HG03139 (cell line): ENCODE data around the gene PCDHB5.
"Not testable (repeated sequence)": the region's sequence is repeated elsewhere in the genome, so short reads cannot be mapped to it uniquely, and the experiment has no call there.

Experiments used
- ATAC-seq: cut with Tn5 transposase; IDR thresholded peaks from one replicate; pipeline ENCODE4 v1.9.1; 2021; ENCODE audit not compliant: unreplicated experiment

Gene PCDHB5

GRCh38 chr5:141135030-141135717, at the start of gene PCDHB5:
TSS of gene PCDHB5 (plus strand) at chr5:141135206. CDS start at chr5:141135435, 229 bp downstream.
- no peak for ATAC-seq

GRCh38 chr5:141094481-141095262, 40.3 kb upstream of the PCDHB5 start, which contains the start of gene PCDHB2:
TSS of gene PCDHB2 (plus strand) at chr5:141094615. CDS start at chr5:141094791, 176 bp downstream.
- ATAC-seq: no peak

DNA sequence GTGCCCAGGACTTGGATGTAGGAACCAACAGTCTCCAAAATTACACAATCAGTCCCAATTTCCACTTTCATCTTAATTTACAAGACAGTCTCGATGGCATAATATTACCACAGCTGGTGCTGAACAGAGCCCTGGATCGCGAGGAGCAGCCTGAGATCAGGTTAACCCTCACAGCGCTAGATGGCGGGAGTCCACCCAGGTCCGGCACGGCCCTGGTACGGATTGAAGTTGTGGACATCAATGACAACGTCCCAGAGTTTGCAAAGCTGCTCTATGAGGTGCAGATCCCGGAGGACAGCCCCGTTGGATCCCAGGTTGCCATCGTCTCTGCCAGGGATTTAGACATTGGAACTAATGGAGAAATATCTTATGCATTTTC, 39.8 kb upstream of the PCDHB5 start:
- ATAC-seq: no peak

DNA sequence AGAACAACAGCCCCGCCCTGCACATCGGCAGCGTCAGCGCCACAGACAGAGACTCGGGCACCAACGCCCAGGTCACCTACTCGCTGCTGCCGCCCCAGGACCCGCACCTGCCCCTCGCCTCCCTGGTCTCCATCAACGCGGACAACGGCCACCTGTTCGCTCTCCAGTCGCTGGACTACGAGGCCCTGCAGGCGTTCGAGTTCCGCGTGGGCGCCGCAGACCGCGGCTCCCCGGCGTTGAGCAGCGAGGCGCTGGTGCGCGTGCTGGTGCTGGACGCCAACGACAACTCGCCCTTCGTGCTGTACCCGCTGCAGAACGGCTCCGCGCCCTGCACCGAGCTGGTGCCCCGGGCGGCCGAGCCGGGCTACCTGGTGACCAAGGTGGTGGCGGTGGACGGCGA, 38.8 kb upstream of the PCDHB5 start:
- not testable (repeated sequence) for ATAC-seq

DNA sequence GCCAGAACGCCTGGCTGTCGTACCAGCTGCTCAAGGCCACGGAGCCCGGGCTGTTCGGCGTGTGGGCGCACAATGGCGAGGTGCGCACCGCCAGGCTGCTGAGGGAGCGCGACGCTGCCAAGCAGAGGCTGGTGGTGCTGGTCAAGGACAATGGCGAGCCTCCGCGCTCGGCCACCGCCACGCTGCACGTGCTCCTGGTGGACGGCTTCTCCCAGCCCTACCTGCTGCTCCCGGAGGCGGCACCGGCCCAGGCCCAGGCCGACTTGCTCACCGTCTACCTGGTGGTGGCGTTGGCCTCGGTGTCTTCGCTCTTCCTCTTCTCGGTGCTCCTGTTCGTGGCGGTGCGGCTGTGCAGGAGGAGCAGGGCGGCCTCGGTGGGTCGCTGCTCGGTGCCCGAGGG, 38.4 kb upstream of the PCDHB5 start:
- ATAC-seq: not testable (repeated sequence)

DNA sequence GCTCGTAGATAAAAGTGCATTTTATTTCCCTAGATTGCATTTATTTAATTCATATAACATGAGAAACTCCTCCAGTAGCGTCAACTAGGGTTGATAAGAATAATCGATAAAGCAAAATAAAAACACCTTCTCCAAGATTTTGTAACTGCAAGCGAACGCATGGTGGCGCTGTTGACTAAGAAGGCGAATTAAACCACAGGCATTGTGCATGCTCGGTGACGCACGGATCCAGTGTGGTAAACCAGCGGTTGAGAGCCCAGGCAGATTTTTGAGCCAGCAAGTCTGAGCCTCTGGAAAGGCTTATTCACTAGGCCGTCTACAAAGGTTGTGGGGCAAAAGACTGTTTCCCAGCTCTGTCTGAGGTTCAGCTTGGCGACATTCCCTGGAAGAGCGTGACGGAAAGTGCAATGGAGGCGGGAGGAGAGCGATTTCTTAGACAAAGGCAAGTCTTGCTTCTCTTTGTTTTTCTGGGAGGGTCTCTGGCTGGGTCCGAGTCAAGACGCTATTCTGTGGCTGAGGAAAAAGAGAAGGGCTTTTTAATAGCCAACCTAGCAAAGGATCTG, 34.7 kb upstream of the PCDHB5 start, which contains the start of gene PCDHB3:
TSS of gene PCDHB3 (plus strand) at position 231 of the 563 bp plus-strand sequence. CDS start at position 408, 177 bp downstream.
- ATAC-seq: no peak

DNA sequence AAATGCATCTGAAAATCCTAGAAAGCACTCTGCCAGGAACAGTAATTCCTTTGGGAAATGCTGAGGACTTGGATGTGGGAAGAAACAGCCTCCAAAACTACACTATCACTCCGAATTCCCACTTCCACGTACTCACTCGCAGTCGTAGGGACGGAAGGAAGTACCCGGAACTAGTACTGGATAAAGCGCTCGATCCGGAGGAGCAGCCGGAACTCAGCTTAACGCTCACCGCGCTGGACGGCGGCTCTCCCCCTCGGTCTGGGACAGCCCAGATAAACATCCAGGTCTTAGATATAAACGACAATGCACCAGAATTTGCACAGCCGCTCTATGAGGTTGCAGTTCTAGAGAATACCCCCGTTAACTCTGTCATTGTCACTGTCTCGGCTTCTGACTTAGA, 33.9 kb upstream of the PCDHB5 start:
- no peak for ATAC-seq

DNA sequence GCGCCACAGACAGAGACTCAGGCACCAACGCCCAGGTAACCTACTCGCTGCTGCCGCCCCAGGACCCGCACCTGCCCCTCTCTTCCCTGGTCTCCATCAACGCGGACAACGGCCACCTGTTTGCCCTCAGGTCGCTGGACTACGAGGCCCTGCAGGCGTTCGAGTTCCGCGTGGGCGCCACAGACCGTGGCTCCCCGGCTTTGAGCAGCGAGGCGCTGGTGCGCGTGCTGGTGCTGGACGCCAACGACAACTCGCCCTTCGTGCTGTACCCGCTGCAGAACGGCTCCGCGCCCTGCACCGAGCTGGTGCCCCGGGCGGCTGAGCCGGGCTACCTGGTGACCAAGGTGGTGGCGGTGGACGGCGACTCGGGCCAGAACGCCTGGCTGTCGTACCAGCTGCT, 32.9 kb upstream of the PCDHB5 start:
- ATAC-seq: not testable (repeated sequence)

GRCh38 chr5:141102471-141102870, 32.5 kb upstream of the PCDHB5 start:
- ATAC-seq: not testable (repeated sequence)

DNA sequence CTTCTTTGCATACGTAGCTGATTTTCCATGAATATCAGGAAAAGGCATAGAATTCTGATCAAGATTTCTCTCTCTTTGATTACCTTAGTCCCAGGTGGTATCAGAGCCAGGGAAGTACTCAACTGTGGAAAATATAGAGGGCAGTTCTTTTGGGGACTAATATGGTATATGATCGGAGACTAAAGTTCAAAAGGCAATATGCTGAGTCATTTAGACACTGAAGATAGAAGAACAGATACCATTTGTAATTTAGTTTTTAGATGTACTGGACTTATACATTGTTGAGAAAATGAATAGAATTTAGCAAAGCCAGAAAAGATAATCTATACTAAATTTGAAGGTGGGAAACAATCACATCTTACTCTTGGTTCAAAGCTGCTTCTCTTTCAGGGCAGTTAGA, 29.7 kb upstream of the PCDHB5 start:
- ATAC-seq: no peak

GRCh38 chr5:141119250-141119649, 15.8 kb upstream of the PCDHB5 start:
- ATAC-seq: no peak

DNA sequence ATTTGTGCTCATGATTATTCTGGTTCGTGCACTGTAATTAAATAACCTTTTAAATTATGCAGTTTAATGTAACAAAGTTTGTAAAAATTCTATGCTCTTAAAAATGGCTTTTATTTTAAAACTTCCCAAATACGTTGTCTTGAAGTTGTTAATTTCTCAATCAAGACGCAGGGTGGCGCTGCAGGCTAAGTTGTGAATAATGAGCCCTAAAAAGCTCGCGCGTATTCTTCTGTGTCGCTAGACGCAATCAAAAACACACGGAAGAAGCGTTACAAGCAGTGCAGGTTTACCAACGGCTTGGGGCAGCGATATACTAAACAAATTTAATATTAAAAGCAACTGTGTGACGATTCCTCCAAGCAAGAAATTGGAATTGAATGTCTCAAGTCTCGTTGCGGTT, 13.4 kb upstream of the PCDHB5 start, which contains the start of gene PCDHB4:
TSS of gene PCDHB4 (plus strand) at position 256 of the 400 bp plus-strand sequence. CDS start 181 bp downstream, outside the sequence.
- ATAC-seq: no peak

- no peak for ATAC-seq
Observed at GRCh38 chr5:141121985-141122384, 13.0 kb upstream of the PCDHB5 start.

DNA sequence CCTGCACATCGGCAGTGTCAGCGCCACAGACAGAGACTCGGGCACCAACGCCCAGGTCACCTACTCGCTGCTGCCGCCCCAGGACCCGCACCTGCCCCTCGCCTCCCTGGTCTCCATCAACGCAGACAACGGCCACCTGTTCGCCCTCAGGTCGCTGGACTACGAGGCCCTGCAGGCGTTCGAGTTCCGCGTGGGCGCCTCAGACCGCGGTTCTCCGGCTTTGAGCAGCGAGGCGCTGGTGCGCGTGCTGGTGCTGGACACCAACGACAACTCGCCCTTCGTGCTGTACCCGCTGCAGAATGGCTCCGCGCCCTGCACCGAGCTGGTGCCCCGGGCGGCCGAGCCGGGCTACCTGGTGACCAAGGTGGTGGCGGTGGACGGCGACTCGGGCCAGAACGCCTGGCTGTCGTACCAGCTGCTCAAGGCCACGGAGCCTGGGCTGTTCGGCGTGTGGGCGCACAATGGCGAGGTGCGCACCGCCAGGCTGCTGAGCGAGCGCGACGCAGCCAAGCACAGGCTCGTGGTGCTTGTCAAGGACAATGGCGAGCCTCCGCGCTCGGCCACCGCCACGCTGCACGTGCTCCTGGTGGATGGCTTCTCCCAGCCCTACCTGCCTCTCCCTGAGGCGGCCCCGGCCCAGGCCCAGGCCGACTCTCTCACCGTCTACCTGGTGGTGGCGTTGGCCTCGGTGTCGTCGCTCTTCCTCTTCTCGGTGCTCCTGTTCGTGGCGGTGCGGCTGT, 11.4 kb upstream of the PCDHB5 start:
- ATAC-seq: not testable (repeated sequence)

DNA sequence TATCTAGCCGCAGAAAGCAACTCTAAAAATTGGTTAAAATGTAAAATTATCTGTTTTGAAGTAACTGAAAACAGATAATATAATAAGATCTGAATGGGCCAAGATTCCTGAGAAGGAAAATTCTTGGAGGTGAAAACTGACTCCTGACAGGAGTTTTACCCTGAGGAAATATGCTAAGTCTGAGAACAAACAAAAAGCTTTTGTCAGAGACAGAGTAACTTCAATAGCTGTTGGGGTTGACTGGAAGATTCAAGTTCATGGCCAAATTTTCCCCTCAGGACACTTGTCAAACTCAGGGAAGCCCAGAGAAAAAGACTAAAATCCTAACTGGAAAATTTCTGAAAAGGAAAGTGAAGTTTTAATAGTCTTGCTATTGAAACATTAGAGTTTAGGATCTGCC, 7.7 kb upstream of the PCDHB5 start:
- ATAC-seq: no peak

GRCh38 chr5:141135718-141136266, 786 bp downstream of the PCDHB5 start:
- ATAC-seq: no peak

DNA sequence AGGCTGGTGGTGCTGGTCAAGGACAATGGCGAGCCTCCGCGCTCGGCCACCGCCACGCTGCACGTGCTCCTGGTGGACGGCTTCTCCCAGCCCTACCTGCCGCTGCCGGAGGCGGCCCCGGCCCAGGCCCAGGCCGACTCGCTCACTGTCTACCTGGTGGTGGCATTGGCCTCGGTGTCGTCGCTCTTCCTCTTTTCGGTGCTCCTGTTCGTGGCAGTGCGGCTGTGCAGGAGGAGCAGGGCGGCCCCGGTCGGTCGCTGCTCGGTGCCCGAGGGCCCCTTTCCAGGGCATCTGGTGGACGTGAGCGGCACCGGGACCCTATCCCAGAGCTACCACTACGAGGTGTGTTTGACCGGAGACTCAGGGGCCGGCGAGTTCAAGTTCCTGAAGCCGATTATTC, 2.3 kb downstream of the PCDHB5 start:
- not testable (repeated sequence) for ATAC-seq

DNA sequence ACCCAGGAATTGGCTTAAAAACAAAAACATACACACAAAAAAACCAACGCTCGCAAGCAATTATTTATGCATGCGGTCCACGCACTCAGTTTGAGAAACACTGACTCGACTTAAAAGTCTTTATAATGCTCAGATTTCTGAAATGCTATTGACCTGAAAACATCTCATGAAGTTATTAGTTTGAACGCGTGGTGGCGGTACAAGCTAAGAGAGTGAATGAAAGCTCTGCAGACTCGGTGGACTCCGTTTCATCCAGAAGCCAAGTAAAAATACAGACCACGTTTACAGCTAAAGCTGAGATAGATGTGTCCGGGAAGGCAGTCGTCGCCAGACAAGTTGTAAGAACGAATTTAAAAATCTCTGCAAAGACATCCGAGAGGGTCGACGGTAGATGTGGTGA, 14.8 kb downstream of the PCDHB5 start, which contains the start of gene PCDHB6:
TSS of gene PCDHB6 (plus strand) at position 246 of the 400 bp plus-strand sequence. CDS start 201 bp downstream, outside the sequence.
- no peak for ATAC-seq

- no peak for ATAC-seq
Observed at GRCh38 chr5:141150224-141150992, 15.4 kb downstream of the PCDHB5 start.

- no peak for ATAC-seq
Observed at GRCh38 chr5:141150993-141151325, 16.0 kb downstream of the PCDHB5 start.
